Measurements from ENCODE around the gene FZD7.

FZD7 gene

GRCh38 chr2:202033317-202034248, at the start of gene FZD7:
Gene FZD7, plus strand, starts transcription at chr2:202033855. Its CDS starts 793 bp downstream, at chr2:202034648.
- peak; percentile 89 for DNase-seq

- no peak for DNase-seq
These were observed 49.3 kb upstream of the FZD7 start for GRCh38 chr2:201984333-201984732.

- DNase-seq = no peak
These were observed 48.7 kb upstream of the FZD7 start for GRCh38 chr2:201984800-201985525.

- DNase-seq = no peak
These were observed 47.8 kb upstream of the FZD7 start for GRCh38 chr2:201985728-201986462.

GRCh38 chr2:201986463-201986735, 47.3 kb upstream of the FZD7 start:
- no peak for DNase-seq

- DNase-seq = no peak
These were observed 46.2 kb upstream of the FZD7 start for GRCh38 chr2:201987426-201987825.

GRCh38 chr2:201990069-201990468, 43.6 kb upstream of the FZD7 start:
- no peak for DNase-seq

GRCh38 chr2:201992960-201993359, 40.7 kb upstream of the FZD7 start:
- no peak for DNase-seq

GRCh38 chr2:201994973-201995638, 38.5 kb upstream of the FZD7 start:
- DNase-seq = no peak

GRCh38 chr2:201996006-201996405, 37.6 kb upstream of the FZD7 start:
- no peak for DNase-seq

GRCh38 chr2:201996679-201997314, 36.9 kb upstream of the FZD7 start:
- no peak for DNase-seq

GRCh38 chr2:201999279-201999678, 34.4 kb upstream of the FZD7 start:
- no peak for DNase-seq

- no peak for DNase-seq
These were observed 31.8 kb upstream of the FZD7 start for GRCh38 chr2:202001826-202002225.

GRCh38 chr2:202002381-202002780, 31.3 kb upstream of the FZD7 start:
- DNase-seq = no peak

- no peak for DNase-seq
These were observed 28.3 kb upstream of the FZD7 start for GRCh38 chr2:202005272-202005887.

GRCh38 chr2:202006301-202006700, 27.4 kb upstream of the FZD7 start:
- no peak for DNase-seq

GRCh38 chr2:202007015-202007982, 26.4 kb upstream of the FZD7 start:
- DNase-seq = no peak

GRCh38 chr2:202007983-202008354, 25.7 kb upstream of the FZD7 start:
- DNase-seq = no peak

GRCh38 chr2:202009019-202009481, 24.6 kb upstream of the FZD7 start:
- DNase-seq = no peak

GRCh38 chr2:202009581-202009980, 24.1 kb upstream of the FZD7 start:
- DNase-seq = no peak

- DNase-seq = no peak
These were observed 19.3 kb upstream of the FZD7 start for GRCh38 chr2:202014318-202014717.

Measured in CD4-positive, alpha-beta T cell treated with Interleukin-21 for 1 hour (primary cell).